Cardiac muscle cell (in vitro differentiated cells and primary cell): ENCODE measurements around the gene SOD2. TPM values are rescaled to one million over a fixed set of nuclear protein-coding genes. Genes with fewer than 3 reads are reported as not detected.

Experiments
- DNase-seq, 2 donors: peaks; one replicate each; pipeline versions ENCODE4 v3.0.0 to v3.0.0-alpha.2; 2010 to 2017; ENCODE audit warnings: low read depth in 1 of 2, low spot score in 1 of 2
- H3K27ac ChIP-seq: fragments of 200-600 bp; sonication (generic); 2 replicates; pipeline ENCODE4 v1.5.1; 2016
- H3K27me3 ChIP-seq: fragments of 200-600 bp; sonication (generic); 2 replicates; pipeline ENCODE4 v1.6.0; 2016; ENCODE audit warnings: control low read depth
- H3K36me3 ChIP-seq: fragments of 200-600 bp; sonication (generic); 2 replicates; pipeline ENCODE4 v1.5.1; 2016; ENCODE audit warnings: control low read depth
- H3K4me1 ChIP-seq: fragments of 200-600 bp; sonication (generic); 2 replicates; pipeline ENCODE4 v1.8.1; 2017; ENCODE audit warnings: low read depth, mild to moderate bottlenecking, mixed run types
- H3K4me3 ChIP-seq: fragments of 200-600 bp; sonication (generic); 2 replicates; pipeline ENCODE4 v1.5.1; 2016; ENCODE audit warnings: mild to moderate bottlenecking
- H3K9me3 ChIP-seq: fragments of 200-600 bp; sonication (generic); 2 replicates; pipeline ENCODE4 v1.5.1; 2017; ENCODE audit warnings: low read depth, mild to moderate bottlenecking, control low read depth
- CTCF ChIP-seq: IDR thresholded peaks from 2 replicates; pipeline ENCODE4 v1.5.1; 2012; ENCODE audit warnings: low read depth, mild to moderate bottlenecking, low read length
- polyA plus RNA-seq: library from polyadenylated mRNA; unstranded; fragments of >200 nt; fragmentation: Nextera tagmentation; extraction: Ambion mirVana; gene quantifications from 2 replicates; pipeline ENCODE4 v1.2.1, GENCODE V29; 2016
- total RNA-seq: library from RNA; depleted of rRNA; stranded (reverse); fragments of >200 nt; gene quantifications from 2 replicates; pipeline ENCODE4 v1.2.3, GENCODE V29; 2016

The SOD2 gene
- total and polyA plus RNA-seq, 2 experiments from 2014 or later, result 156 to 172 TPM

- Histone ChIP-seq H3K27me3 (no peaks in the 10 kb centered on the region), H3K36me3 (no peaks in the 10 kb centered on the region), H3K4me3 (no peak overlapping the region), H3K9me3 (no peaks in the 10 kb centered on the region), H3K27ac (no peak overlapping the region), H3K4me1 (no peaks in the 10 kb centered on the region)
- no peak for DNase-seq
- TF ChIP-seq CTCF, result no peak
Observed at GRCh38 chr6:159649441-159649840, 43.6 kb downstream of the SOD2 start.

- Histone ChIP-seq H3K4me3 (no peak overlapping the region), H3K9me3 (no peaks in the 10 kb centered on the region), H3K27ac (no peak overlapping the region), H3K36me3 (no peaks in the 10 kb centered on the region), H3K27me3 (no peaks in the 10 kb centered on the region), H3K4me1 (no peaks in the 10 kb centered on the region)
- DNase-seq, result peak in 1 of 2 donors; percentile 63
- TF ChIP-seq CTCF, result no peak
Observed at GRCh38 chr6:159646733-159647132, 46.3 kb downstream of the SOD2 start.

GRCh38 chr6:159646116-159646515, 46.9 kb downstream of the SOD2 start:
- H3K9me3 ChIP-seq, result no peaks in the 10 kb centered on the region
- peak in 1 of 2 donors; percentile 64 for DNase-seq
- no peaks in the 10 kb centered on the region for H3K27me3 ChIP-seq
- no peak for TF ChIP-seq CTCF
- H3K36me3 ChIP-seq, result no peaks in the 10 kb centered on the region
- no peak overlapping the region for H3K27ac ChIP-seq
- no peaks in the 10 kb centered on the region for H3K4me1 ChIP-seq
- no peak overlapping the region for H3K4me3 ChIP-seq

- no peaks in the 10 kb centered on the region for H3K36me3 ChIP-seq
- DNase-seq, result peak in 1 of 2 donors; percentile 50
- H3K27ac ChIP-seq, result no peak overlapping the region
- H3K27me3 ChIP-seq, result no peaks in the 10 kb centered on the region
- H3K4me3 ChIP-seq, result no peak overlapping the region
- TF ChIP-seq CTCF, result no peak
- H3K4me1 ChIP-seq, result no peaks in the 10 kb centered on the region
- H3K9me3 ChIP-seq, result no peaks in the 10 kb centered on the region
Observed at GRCh38 chr6:159645640-159646039, 47.4 kb downstream of the SOD2 start.

Other genes starting within 250 kb of the SOD2 start
- 56.9 and 64.2 TPM in 2 replicates for gene WTAP, start 34.3 kb upstream of the SOD2 start, total RNA-seq
- gene WTAP, start 34.3 kb upstream of the SOD2 start, polyA plus RNA-seq, result 68.0 and 70.9 TPM in 2 replicates
- 14.2 and 59.1 TPM in 2 replicates for gene ACAT2, start 68.8 kb upstream of the SOD2 start, total RNA-seq
- gene ACAT2, start 68.8 kb upstream of the SOD2 start, polyA plus RNA-seq, result 45.7 and 179 TPM in 2 replicates
- 130 and 139 TPM in 2 replicates for gene TCP1, start 96.4 kb upstream of the SOD2 start, total RNA-seq
- 164 and 173 TPM in 2 replicates for gene TCP1, start 96.4 kb upstream of the SOD2 start, polyA plus RNA-seq
- 50.5 and 83.0 TPM in 2 replicates for gene MRPL18, start 97.2 kb upstream of the SOD2 start, total RNA-seq
- gene MRPL18, start 97.2 kb upstream of the SOD2 start, polyA plus RNA-seq, result 73.1 and 75.6 TPM in 2 replicates
- gene PNLDC1, start 107.0 kb upstream of the SOD2 start, total RNA-seq, result 0.09 TPM in 1 of 2 replicates, not detected in the other
- 0.09 and 0.31 TPM in 2 replicates for gene PNLDC1, start 107.0 kb upstream of the SOD2 start, polyA plus RNA-seq
- gene MAS1, start 197.7 kb upstream of the SOD2 start, total RNA-seq, result not detected in 2 replicates
- gene MAS1, start 197.7 kb upstream of the SOD2 start, polyA plus RNA-seq, result not detected in 2 replicates